Measurements from ENCODE around the gene HLF. TPM values are rescaled to one million over a fixed set of nuclear protein-coding genes. Genes with fewer than 3 reads are reported as not detected.

Gene HLF
- total and polyA plus RNA-seq, 2 donors (not counting 3 experiments of a cell fraction or from before 2014, with no cell fraction given) = not detected

DNA sequence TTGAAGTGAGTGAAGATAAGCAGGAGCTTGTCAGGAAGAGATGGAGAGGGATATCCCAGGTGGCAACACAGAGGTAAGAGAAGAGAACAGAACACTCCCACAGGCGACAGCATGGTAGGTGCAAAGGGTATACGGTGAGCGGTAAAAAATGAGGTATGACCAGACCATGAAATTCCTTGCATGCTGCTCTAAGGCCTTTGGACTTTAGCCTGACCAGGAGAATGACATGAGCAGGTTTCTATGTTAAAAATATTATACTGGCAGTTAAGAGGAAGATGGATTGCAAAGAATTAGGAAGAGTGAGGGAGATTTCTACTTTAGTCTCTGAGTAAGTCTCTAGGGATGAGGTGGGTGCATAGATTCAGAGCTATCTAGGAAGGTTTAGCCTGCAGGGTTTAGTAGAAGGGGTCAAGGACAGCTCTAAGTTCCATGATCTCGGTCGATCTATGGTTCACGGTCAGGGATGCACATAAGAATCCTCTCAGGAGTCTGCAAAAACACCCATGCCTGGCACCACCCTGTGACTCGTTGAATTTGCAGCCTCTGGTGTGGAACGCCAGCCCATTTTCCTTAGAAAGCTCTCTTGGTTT is 65.7 kb downstream of the HLF start:
- Histone ChIP-seq H3K27ac (ENCODE audit: insufficient read depth, low read depth, low read length) (no peak overlapping the region), H4K20me1 (replicated peaks; ENCODE audit: control insufficient read depth, extremely low read depth, insufficient read depth, low read length) (no peaks in the 10 kb centered on the region), H3K79me2 (ENCODE audit: control insufficient read depth, insufficient read depth, low read length) (no peaks in the 10 kb centered on the region), H3K4me2 (ENCODE audit: insufficient read depth, low read length) (no peak overlapping the region), H3K27me3 (ENCODE audit: control insufficient read depth in 2 of 2, insufficient read depth in 2 of 2, low read length in 2 of 2) (no peaks in the 10 kb centered on the region), H3K9ac (replicated peaks; ENCODE audit: extremely low read depth, insufficient read depth, low read length) (no peak overlapping the region), H3K9me3 (replicated peaks; ENCODE audit: control insufficient read depth, insufficient read depth, low read length) (no peaks in the 10 kb centered on the region), H3K4me3 (replicated peaks in 1 of 3; ENCODE audit: insufficient read depth in 1 of 3, low read depth in 1 of 3, low read length in 3 of 3) (no peak overlapping the region), H3K4me1 (ENCODE audit: control insufficient read depth, extremely low read depth, insufficient read depth, low read length) (no peaks in the 10 kb centered on the region), H2AFZ (ENCODE audit: low read depth, low read length) (no peak overlapping the region), H3K9me1 (replicated peaks; ENCODE audit: control insufficient read depth, extremely low read depth, insufficient read depth, low read length) (no peaks in the 10 kb centered on the region), H3K36me3 (ENCODE audit: control insufficient read depth in 2 of 2, extremely low read depth in 1 of 2, insufficient read depth in 2 of 2, low read length in 2 of 2) (no peaks in the 10 kb centered on the region)
- no TSS peak for BruUV-seq (replicated peaks)
- ChIA-PET CTCF (no interaction called here), POLR2A (no interaction called here)
- intact Hi-C loops (cut with micrococcal nuclease) (no loop called here), dilution Hi-C loops (cut with MboI; ENCODE audit: extremely low pct_ligation_motif_present, low sequenced_read_pairs) (no loop called here)
- FAIRE-seq = no peak
- TF ChIP-seq JUN (IDR thresholded peaks at IDR 0.05; ENCODE audit: borderline replicate concordance, insufficient read depth, insufficient read length, low read depth) (no peak), EZH2 (IDR thresholded peaks at IDR 0.05; ENCODE audit: borderline replicate concordance, low read depth, low read length, severe bottlenecking) (no peak), FOS (IDR thresholded peaks at IDR 0.05; ENCODE audit: borderline replicate concordance, insufficient read depth, low read length) (no peak), POLR2A (IDR thresholded peaks at IDR 0.05; ENCODE audit: low read depth, low read length) (no peak), GATA2 (IDR thresholded peaks at IDR 0.05; ENCODE audit: insufficient read depth, insufficient read length, low read depth, low read length) (no peak), POLR2AphosphoS5 (IDR thresholded peaks at IDR 0.05; ENCODE audit: insufficient read depth, low read depth, low read length) (no peak), MYC (IDR thresholded peaks at IDR 0.05; ENCODE audit: low read depth, low read length) (no peak)
- TF ChIP-seq, protein P1, sequence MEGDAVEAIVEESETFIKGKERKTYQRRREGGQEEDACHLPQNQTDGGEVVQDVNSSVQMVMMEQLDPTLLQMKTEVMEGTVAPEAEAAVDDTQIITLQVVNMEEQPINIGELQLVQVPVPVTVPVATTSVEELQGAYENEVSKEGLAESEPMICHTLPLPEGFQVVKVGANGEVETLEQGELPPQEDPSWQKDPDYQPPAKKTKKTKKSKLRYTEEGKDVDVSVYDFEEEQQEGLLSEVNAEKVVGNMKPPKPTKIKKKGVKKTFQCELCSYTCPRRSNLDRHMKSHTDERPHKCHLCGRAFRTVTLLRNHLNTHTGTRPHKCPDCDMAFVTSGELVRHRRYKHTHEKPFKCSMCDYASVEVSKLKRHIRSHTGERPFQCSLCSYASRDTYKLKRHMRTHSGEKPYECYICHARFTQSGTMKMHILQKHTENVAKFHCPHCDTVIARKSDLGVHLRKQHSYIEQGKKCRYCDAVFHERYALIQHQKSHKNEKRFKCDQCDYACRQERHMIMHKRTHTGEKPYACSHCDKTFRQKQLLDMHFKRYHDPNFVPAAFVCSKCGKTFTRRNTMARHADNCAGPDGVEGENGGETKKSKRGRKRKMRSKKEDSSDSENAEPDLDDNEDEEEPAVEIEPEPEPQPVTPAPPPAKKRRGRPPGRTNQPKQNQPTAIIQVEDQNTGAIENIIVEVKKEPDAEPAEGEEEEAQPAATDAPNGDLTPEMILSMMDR (IDR thresholded peaks at IDR 0.05; ENCODE audit: extremely low read depth in 1 of 2, insufficient read depth in 1 of 2, low read depth in 1 of 2, low read length in 2 of 2) = no peak
- TF ChIP-seq, protein P2, sequence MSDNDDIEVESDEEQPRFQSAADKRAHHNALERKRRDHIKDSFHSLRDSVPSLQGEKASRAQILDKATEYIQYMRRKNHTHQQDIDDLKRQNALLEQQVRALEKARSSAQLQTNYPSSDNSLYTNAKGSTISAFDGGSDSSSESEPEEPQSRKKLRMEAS (IDR thresholded peaks at IDR 0.05; ENCODE audit: insufficient read depth, insufficient read length) = no peak
- DNase-seq (ENCODE audit: low read depth, low spot score) = no peak

Data from endothelial cell of umbilical vein (primary cell).